T1000 (cell line): Measurements from ENCODE around the gene P2RX2.

ENCODE experiments used
- DNase-seq: peaks from one replicate; lab custom pipeline; 2025; ENCODE audit warnings: mixed read lengths; lab: John Stamatoyannopoulos, UW

The P2RX2 gene

GRCh38 chr12:132603240-132604150 is 15.1 kb upstream of the P2RX2 start:
- no peak for DNase-seq

GRCh38 chr12:132604151-132604618 is 14.4 kb upstream of the P2RX2 start:
- no peak for DNase-seq

DNA sequence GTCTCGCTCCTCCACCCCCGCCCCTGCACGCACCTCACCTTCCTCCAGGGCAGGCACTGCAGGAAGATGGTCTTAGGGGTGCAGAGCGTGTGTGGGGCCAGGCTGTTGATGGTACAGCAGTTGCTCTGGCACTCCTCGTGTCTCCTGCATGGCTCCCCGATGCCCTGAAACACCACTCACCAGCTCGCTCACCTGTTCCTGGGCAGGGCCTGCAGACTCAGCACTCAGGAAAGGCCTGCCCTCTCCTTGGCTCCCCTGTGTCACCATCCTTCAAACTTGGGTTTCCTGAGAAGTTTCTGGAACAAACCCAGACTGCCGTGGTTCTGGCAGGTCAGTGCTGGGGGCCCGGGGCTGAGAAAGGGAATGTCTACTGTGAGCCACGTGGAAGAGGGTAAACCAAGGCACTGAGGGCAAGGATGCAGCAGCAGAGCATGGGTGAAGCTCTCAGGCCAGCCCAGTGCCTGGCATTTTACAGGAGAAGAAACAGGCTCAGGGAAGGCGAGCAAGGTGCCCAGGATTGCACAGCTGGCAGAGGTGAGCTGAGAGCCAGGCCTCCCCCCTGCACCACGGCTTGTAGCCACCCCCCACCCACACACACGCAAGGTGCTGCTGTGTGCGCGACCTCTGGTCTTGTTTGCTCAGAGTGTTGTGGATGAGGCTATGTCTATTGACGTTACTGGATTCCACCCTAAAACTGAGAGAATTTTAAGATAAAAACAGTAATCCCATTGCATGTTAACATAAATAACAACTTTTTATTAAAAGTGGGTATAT is 13.7 kb upstream of the P2RX2 start:
- no peak for DNase-seq

DNA sequence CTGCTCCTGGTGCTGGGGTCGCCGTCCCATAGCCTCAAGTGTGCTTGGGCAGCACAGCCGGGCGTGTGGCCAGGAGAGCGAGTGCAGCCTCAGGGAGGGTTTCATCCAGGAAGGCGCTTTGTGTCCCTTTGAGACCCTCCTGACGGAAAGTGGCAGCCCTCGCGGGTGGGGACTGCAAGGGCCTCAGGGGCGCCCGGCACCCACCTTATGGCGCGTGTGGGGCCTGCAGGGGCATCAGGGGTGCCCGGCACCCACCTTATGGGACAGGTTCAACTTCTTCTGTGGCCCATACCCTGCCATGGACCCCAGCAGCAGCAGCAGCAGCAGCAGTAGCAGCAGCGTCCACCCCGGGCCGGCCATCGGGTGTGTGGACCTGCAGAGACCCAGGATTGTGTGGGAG is 12.7 kb upstream of the P2RX2 start:
- DNase-seq = no peak

- DNase-seq = no peak
Measured at GRCh38 chr12:132606466-132606865, 12.1 kb upstream of the P2RX2 start.

- no peak for DNase-seq
Measured at GRCh38 chr12:132606927-132607326, 11.6 kb upstream of the P2RX2 start.

DNA sequence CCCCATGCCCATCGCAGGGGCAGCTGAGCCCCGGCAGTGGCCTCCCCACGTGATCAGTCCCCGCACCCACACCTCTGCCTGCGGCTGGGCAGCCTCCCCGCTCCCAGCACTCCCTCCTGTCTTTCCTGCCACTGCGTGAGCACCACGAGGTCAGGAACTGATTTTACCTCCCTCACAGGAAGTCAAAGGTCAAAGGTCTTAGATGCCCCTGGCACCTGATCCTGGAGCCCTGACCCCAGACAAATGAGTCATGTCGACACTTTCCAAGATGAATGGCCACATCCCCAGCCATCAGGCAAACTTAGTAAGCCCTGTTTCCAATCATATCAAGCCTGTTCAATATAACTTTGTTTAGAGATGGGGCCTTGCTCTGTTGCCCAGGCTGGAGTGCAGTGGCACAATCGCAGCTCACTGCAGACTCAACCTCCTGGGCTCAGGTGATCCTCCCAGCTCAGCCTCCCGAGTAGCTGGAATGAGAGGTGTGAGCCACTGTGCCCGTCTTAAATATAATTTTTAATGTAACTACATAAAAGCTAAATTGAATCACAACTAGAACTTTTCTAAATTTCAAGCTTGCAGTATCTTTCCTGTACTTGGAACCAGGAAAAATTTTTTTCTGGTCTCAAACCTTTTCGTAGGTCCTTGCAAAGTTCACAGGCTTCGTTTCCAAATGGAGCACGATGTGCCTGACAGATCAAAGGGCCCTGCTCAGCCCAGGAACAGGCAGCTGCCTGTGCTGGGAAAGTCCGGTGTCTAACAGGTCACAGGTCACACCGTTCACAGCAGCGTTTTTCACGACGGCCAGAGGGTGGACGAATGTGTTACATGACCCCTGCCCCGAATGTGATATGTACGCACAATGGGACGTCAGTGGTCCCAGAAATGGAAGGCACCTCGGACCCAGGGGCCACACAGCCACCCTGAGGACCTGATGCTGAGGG is 10.1 kb upstream of the P2RX2 start:
- no peak for DNase-seq

GRCh38 chr12:132610051-132610759 is 8.4 kb upstream of the P2RX2 start, which contains the start of gene LRCOL1:
Gene LRCOL1 (minus strand): TSS chr12:132610582. CDS start chr12:132606251, 4,331 bp downstream.
- DNase-seq = no peak

- DNase-seq = no peak
Measured at GRCh38 chr12:132610866-132611602, 7.5 kb upstream of the P2RX2 start.

- no peak for DNase-seq
Measured at GRCh38 chr12:132611620-132612019, 7.0 kb upstream of the P2RX2 start.

GRCh38 chr12:132614029-132614428 is 4.5 kb upstream of the P2RX2 start:
- DNase-seq = no peak

GRCh38 chr12:132614861-132615578 is 3.6 kb upstream of the P2RX2 start:
- peak; percentile 54 for DNase-seq

DNA sequence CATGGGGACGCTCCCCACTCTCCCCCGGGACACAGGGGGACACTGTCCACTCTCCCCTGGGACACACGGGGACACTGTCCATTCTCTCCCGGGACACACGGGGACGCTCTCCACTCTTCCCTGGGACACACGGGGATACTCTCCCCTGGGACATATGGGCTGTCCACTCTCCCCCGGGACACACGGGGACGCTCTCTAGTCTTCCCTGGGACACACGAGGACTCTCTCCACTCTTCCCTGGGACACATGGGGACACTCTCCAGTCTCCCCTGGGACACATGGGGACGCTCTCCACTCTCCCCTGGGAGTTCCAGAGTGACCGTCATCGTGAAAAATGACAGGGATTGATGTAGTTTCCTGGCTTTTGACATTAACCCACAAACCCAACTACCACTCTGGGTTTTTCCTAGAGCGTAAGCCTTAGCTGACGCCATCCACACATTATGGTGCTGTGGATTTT is 3.0 kb upstream of the P2RX2 start:
- DNase-seq = no peak

DNA sequence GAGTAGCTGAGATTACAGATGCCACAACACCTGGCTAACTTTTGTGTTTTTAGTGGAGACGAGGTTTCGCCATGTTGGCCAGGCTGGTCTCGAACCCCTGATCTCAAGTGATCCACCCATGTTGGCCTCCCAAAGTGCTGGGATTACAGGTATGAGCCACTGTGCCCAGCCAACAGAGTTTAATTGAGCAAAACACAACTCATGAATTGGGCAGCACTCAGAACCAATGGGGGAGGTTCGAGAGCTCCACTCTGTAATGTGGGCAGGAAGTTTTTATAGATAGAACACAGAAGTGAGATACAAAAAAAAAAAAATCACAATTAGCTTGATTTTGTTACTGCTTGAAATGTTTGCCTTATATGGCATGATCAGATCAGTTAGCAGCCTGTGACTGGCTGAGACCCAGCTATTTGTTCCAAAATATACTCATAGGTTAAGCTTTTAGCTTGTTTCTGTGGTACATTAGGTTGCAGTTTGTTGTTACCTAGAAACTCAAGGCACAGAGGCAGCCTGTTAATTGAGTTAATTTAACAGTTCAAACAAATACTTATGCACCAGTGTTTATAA is 1.4 kb upstream of the P2RX2 start:
- DNase-seq = no peak

DNA sequence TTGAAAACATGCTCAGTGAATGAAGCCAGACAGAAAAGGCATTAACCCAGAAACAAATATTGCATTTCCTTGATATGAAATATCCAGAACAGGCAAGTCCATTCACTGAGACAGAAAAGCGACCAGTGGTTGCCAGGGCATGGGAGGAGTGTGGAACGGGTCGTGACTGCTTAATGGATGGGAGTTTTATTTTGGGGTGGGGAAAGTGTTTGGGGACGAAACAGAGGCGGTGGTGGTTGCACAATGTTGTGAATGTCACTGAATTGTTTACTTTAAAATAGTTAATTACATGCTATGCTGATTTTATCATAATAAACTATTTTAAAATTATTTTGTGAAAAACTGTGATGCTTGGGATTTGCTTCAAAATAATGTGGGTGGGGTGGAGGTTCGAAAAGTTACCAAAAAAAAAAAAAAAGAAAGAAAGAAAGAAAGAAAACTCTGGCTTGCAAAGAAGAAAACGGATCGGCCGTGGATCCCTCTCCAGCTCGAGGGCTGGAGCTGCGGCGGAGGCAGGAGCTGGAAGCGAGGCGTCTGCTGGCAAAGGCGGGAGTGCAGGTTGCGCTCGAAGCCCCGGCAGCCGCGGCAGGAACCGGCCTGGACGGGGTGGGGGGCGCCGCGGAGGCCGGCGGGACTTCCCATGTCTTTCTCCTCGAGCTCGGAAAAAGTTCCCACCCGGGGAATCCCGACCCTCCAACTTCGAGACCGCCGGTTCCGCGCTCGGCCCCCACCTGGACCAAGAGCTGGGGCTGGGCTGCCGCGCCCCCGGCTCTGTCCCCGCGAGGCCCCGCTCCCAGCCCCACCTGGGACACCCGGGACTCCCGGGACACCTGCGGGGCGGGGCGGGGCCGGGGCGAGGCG is 524 bp upstream of the P2RX2 start:
- no peak for DNase-seq

DNA sequence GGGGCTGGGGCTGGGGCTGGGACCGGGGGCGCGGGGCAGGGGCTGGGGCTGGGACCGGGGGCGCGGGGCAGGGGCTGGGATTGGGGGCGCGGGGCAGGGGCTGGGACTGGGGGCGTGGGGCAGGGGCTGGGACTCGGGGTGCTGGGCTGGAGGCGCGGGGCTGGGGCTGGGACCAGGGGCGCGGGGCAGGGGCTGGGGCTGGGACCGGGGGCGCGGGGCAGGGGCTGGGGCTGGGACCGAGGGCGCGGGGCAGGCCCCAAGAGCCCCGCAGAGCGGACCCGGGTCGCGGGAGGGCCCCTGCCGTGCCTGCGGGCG is 452 bp downstream of the P2RX2 start:
- DNase-seq = no peak

- DNase-seq = no peak
Measured at GRCh38 chr12:132619386-132620112, 973 bp downstream of the P2RX2 start.
